MM.1S (cell line): ENCODE measurements around the gene ELMO1.

ENCODE experiments used
- EZH2 ChIP-seq: fragments of 300-600 bp; sonication (generic); optimal IDR thresholded peaks from 2 replicates; pipeline ENCODE3; 2017; ENCODE audit warnings: low read depth, mild to moderate bottlenecking, antibody characterized with exemption, low read length, mixed read lengths
- TF ChIP-seq, protein P1 (sequence below): fragments of 300-600 bp; sonication (generic); IDR thresholded peaks from 2 replicates; pipeline ENCODE4 v1.5.1; 2016; ENCODE audit warnings: antibody characterized with exemption, low read length, mixed read lengths

DNA sequence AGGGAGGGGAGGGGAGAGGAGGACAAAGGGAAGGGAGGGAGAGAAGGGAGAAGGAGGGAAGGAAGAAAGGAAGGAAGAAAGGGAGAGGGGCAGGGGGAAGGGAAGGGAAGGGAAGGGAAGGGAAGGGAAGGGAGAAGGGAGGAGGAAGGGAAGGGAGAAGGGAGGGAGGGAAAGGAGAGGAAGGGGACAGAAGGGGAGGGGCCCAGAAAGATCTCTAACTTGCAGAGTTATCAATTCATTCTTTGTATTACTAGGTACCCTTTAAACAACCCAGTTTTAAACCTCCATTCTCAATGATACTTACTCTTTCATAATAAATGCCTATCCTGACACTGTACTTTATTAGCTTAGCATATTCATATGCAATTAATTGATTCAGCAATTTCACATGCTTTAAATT, 192.0 kb downstream of the ELMO1 start:
- TF ChIP-seq, protein P1, sequence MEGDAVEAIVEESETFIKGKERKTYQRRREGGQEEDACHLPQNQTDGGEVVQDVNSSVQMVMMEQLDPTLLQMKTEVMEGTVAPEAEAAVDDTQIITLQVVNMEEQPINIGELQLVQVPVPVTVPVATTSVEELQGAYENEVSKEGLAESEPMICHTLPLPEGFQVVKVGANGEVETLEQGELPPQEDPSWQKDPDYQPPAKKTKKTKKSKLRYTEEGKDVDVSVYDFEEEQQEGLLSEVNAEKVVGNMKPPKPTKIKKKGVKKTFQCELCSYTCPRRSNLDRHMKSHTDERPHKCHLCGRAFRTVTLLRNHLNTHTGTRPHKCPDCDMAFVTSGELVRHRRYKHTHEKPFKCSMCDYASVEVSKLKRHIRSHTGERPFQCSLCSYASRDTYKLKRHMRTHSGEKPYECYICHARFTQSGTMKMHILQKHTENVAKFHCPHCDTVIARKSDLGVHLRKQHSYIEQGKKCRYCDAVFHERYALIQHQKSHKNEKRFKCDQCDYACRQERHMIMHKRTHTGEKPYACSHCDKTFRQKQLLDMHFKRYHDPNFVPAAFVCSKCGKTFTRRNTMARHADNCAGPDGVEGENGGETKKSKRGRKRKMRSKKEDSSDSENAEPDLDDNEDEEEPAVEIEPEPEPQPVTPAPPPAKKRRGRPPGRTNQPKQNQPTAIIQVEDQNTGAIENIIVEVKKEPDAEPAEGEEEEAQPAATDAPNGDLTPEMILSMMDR, result no peak
- TF ChIP-seq EZH2, result no peak
